Measurements from ENCODE around the gene FHIT. TPM values are rescaled to one million over a fixed set of nuclear protein-coding genes. Genes with fewer than 3 reads are reported as not detected.

Gene FHIT
- total RNA-seq, 1 donor from 2014 or later: 8.5 TPM

DNA sequence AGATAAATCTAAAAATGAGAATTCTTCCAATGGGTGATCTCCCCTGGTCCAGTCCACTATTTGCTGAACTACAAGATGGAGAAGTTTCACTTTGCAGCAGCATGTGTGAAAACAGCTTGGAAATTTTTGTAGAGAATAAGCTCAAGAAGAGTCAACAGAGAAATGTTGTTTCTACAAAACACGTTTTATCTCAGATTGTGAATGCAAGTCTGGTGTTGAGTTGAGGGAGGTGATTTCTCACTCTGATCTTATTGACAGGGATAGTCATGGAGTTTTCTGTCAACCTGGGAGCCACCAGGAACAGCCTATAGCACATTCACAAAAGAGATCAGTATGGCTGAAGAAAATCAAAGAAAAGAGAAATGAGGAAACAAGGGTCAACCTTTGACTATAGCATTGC is 1220.3 kb downstream of the FHIT start:
- no peak for DNase-seq (ENCODE audit: low spot score)

DNA sequence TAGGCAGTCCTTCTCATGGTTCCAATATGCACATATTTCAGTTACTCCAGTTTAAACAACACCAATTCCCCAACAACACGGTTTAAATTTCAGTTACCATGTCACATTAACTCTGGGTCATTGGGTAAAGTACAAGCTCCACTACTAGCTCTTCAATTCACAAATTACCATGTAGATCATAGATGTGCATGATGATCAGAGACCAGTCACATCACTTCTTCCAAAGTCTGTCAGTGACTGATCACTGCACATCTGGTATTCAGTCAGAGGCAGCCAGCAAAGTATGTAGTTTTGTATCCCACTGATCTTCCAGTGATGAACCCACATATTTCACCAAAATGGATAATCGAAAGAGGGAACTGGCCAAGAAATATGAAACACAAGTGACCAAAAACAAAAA is 1223.0 kb downstream of the FHIT start:
- DNase-seq (ENCODE audit: low spot score): no peak

GRCh38 chr3:60027335-60027734 is 1223.9 kb downstream of the FHIT start:
- DNase-seq (ENCODE audit: low spot score): no peak

GRCh38 chr3:60025096-60026050 is 1225.9 kb downstream of the FHIT start:
- no peak for DNase-seq (ENCODE audit: low spot score)

DNA sequence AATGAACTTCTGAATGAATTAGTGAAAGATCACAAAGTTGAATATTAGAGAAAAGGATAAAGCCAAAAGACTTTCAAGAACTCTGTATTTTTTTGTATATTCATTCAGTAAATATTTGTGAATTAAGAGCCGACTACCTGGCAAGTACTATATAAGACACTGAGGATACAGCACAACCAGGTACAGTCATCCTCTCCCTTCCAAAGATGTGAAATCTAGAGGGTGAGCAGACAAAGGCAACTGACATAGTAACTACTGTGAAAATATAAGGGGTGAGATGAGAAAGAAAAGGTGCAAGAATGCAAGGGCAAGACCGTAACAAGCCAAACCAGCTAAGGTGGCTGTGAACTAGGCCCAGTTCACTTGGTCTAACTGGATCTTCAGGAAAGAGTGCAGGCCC is 1226.9 kb downstream of the FHIT start:
- DNase-seq (ENCODE audit: low spot score): no peak

- DNase-seq (ENCODE audit: low spot score): no peak
Measured at GRCh38 chr3:60023189-60023588, 1228.1 kb downstream of the FHIT start.

GRCh38 chr3:60017631-60018030 is 1233.6 kb downstream of the FHIT start:
- no peak for DNase-seq (ENCODE audit: low spot score)

GRCh38 chr3:60015032-60015705 is 1236.1 kb downstream of the FHIT start:
- no peak for DNase-seq (ENCODE audit: low spot score)

DNA sequence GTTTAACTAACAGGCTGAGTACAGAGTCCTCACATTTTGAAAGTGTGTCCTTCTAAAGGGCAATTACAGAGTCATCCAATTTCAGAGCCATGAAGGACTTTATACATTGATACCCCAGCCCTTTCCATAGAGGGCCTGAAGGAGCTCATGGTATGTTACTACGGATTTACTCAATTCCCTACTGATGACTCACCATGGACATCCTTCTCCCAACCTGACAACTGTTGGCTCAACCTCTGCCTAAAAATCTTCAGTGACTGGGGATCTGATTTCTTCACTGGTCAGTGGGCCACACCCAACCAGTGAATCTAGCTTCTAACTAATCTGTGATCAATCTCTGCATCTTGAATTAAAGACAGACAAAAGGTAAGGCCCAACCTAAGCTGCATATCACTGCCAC is 1238.0 kb downstream of the FHIT start:
- no peak for DNase-seq (ENCODE audit: low spot score)

DNA sequence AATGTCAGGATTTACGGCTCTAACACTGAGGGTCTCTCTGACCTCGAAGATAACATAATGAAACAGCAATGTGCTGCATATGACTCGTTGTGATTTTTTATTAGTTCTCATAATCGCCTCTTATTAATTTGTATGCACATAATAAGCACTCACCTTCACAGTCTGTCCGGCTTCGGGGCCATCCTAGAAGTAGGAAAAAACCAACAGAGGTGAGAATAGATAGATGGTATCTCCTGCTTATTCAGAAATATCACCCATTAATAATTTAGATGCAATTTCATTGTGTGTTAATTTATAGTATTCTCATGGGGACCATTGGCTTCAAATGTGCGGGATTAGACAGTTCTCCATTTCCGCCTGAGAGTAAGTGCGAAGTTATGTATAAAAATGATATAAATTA is 1240.0 kb downstream of the FHIT start:
- DNase-seq (ENCODE audit: low spot score): no peak

DNA sequence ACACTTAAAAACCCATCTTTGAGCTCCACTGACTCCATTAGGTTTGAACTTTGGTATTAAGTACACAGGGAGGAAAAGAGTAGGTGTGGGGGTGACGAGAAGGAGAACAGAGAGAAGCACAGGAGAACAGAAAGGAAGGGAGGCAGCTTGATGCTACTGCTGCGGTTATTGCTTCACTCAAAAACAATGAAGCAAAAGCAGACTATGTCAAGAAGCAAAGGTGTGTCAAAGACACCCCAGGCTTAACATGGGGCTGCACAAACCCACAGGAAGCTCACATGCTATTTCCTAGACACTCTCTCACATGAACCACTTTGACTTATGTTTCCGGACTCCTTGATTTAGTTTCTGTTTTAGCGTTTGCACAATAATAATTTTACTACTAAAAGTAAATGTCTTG is 1240.5 kb downstream of the FHIT start:
- DNase-seq (ENCODE audit: low spot score): no peak

DNA sequence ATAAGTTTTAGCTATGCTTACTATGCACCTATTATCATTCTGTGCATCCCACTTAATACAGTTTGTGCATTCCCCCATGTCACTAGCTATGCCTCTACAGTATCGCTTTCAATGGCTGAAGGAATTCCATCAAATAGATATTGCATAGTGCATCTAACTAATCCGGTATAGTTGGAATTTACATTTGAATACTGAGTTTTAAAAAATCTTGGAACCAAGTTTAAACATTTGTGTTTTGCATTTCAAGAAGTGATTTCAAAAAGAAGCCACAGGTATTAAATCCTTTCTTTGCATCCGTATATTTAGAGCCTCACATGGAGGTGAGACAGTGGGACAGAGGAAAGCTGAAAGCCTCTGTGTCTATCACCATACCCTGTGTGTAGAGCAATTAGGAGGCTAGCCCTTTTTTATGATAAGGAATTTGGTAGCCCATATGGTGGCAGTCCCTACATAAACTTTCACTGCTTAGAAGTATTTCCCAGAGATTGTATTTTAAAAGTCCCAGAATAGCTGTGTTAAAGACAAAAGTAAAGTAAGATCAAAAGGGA is 1241.2 kb downstream of the FHIT start:
- DNase-seq (ENCODE audit: low spot score): no peak

- DNase-seq (ENCODE audit: low spot score): no peak
Measured at GRCh38 chr3:60001369-60001768, 1249.9 kb downstream of the FHIT start.

DNA sequence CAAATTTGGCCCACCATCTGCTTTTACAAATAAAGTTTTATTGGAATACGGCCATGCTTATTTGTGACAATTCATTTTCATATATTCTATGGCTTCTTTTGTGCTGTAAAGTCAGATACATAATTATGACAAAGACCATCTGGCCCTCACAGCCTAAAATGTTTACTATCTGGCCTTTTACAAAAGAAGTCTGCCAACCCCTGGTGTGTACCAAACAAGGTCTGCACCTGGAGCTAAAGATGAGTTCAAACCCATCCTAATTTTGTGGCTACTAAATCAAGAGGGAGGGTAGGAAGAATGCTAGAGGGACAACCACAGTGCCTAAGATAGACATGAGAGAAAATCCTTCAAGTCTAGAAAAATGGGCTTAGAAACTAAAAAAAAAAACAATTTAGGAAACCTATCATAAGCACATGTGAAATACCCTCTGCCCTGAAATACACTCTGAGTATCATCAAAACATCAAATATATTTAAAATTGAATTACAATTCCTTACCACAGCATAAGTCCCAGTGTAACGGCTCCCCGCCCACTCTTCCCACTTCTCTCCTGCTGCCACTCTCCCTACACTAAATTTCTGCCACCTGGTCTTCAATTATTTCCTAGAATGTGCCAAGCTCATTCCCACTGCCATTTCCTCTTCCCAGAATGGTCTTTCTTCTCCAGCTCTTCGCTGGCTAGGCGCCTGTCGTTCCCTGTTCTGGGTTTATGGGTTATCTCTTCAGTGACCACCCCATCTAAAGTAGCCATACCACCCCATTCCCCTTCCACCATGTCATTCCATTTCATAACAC is 1250.7 kb downstream of the FHIT start:
- DNase-seq (ENCODE audit: low spot score): no peak

- no peak for DNase-seq (ENCODE audit: low spot score)
Measured at GRCh38 chr3:59998058-59998457, 1253.2 kb downstream of the FHIT start.

DNA sequence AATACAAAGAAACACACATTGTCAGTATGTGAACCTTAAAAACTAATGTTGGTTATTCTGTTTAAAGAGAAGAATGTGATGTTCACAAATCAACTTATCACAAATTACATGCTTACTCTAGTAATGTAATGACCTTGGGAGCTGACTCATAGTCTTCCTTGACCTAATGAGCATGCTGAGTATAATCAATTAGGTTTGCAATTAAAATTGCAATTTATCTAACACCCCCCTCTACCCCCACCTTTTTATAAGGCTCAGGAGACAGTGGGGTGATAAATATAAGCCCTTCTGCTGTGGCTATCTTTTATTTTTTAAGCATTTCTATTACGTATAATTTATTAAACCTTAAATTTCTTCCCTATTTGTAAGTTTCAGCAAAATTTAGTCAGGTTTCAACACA is 1253.7 kb downstream of the FHIT start:
- no peak for DNase-seq (ENCODE audit: low spot score)

DNA sequence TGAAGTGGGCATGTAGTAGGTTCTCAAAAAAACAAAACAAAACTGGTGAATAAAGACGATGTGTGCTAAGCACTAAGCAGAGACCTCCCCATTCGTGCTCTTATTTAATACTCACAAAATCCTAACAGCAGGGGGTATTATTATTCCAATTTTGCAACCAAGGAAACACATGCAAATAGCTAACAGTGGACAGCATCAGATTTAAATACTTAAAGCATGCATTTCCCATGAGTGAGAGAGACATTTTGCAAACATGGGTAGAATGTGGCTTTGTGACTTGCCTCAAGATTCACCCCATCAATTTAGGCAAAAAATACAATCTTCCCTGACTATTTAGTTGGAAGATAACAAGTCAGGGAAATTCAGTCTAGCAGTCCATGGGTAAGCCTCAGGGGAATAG is 1255.2 kb downstream of the FHIT start:
- no peak for DNase-seq (ENCODE audit: low spot score)

GRCh38 chr3:59995563-59995962 is 1255.7 kb downstream of the FHIT start:
- DNase-seq (ENCODE audit: low spot score): no peak

GRCh38 chr3:59994732-59995304 is 1256.4 kb downstream of the FHIT start:
- no peak for DNase-seq (ENCODE audit: low spot score)

- DNase-seq (ENCODE audit: low spot score): no peak
Measured at GRCh38 chr3:59992578-59992977, 1258.7 kb downstream of the FHIT start.

GRCh38 chr3:59990915-59991314 is 1260.3 kb downstream of the FHIT start:
- no peak for DNase-seq (ENCODE audit: low spot score)

Measured in mesenteric fat pad (tissue), 1 donor.